ENCODE measurements around the gene DDX23. TPM values are rescaled to one million over a fixed set of nuclear protein-coding genes. Genes with fewer than 3 reads are reported as not detected.

The DDX23 gene
- total RNA-seq, 2 donors from 2014 or later = 98.5 to 108 TPM

GRCh38 chr12:48815126-48816110, 36.5 kb downstream of the DDX23 start:
- H3K4me3 Mint-ChIP-seq = peak overlapping the region; percentile 77
- Histone ChIP-seq H3K9ac (ENCODE audit: extremely low read depth, low read length, poor library complexity, severe bottlenecking) (peak overlapping the region; percentile 50), H3K4me1 (ENCODE audit: control insufficient read depth, insufficient read depth, low read length) (peaks cover 12% of the 10 kb centered on the region), H3K27me3 (ENCODE audit: control insufficient read depth, insufficient read depth, low read length, poor library complexity, severe bottlenecking) (no peaks in the 10 kb centered on the region), H3K4me3 (ENCODE audit: low read length) (peak overlapping the region; percentile 93), H3K27ac (ENCODE audit: low read depth, low read length) (peak overlapping the region; percentile 25), H3K9me3 (ENCODE audit: control insufficient read depth, low read length) (no peaks in the 10 kb centered on the region), H3K36me3 (ENCODE audit: control insufficient read depth, insufficient read depth, low read length) (no peaks in the 10 kb centered on the region)
- no peaks in the 10 kb centered on the region for H3K9me3 Mint-ChIP-seq
- H3K4me1 Mint-ChIP-seq = peaks cover 36% of the 10 kb centered on the region
- WGBS, 2 experiments (ENCODE audit: insufficient coverage in 1 of 2, insufficient read length in 1 of 2) = 1% methylated on average over 22 to 54 of the region's 54 CpGs
- H3K27me3 Mint-ChIP-seq (ENCODE audit: insufficient read depth) = peaks cover 76% of the 10 kb centered on the region
- peak overlapping the region; percentile 54 for H3K27ac Mint-ChIP-seq
- DNase-seq = peak; percentile 94
- H3K36me3 Mint-ChIP-seq (ENCODE audit: low read depth) = no peaks in the 10 kb centered on the region
- no peak for TF ChIP-seq CTCF (conservative IDR thresholded peaks at IDR 0.05)

GRCh38 chr12:48814262-48815125, 37.5 kb downstream of the DDX23 start:
- Mint-ChIP-seq H3K27me3 (ENCODE audit: insufficient read depth) (peaks cover 71% of the 10 kb centered on the region), H3K4me3 (peak overlapping the region; percentile 77), H3K27ac (peak overlapping the region; percentile 61), H3K36me3 (ENCODE audit: low read depth) (no peaks in the 10 kb centered on the region), H3K4me1 (peaks cover 35% of the 10 kb centered on the region), H3K9me3 (no peaks in the 10 kb centered on the region)
- peak; percentile 100 for TF ChIP-seq CTCF (conservative IDR thresholded peaks at IDR 0.05)
- Histone ChIP-seq H3K9me3 (ENCODE audit: control insufficient read depth, low read length) (no peaks in the 10 kb centered on the region), H3K9ac (ENCODE audit: extremely low read depth, low read length, poor library complexity, severe bottlenecking) (peak overlapping the region; percentile 50), H3K27ac (ENCODE audit: low read depth, low read length) (peak overlapping the region; percentile 35), H3K4me1 (ENCODE audit: control insufficient read depth, insufficient read depth, low read length) (peaks cover 12% of the 10 kb centered on the region), H3K4me3 (ENCODE audit: low read length) (peak overlapping the region; percentile 93), H3K27me3 (ENCODE audit: control insufficient read depth, insufficient read depth, low read length, poor library complexity, severe bottlenecking) (no peaks in the 10 kb centered on the region), H3K36me3 (ENCODE audit: control insufficient read depth, insufficient read depth, low read length) (no peaks in the 10 kb centered on the region)
- DNase-seq = peak; percentile 96
- WGBS, 2 experiments (ENCODE audit: insufficient coverage in 1 of 2, insufficient read length in 1 of 2) = 1 to 2% methylated on average over 13 to 70 of the region's 70 CpGs

DNA sequence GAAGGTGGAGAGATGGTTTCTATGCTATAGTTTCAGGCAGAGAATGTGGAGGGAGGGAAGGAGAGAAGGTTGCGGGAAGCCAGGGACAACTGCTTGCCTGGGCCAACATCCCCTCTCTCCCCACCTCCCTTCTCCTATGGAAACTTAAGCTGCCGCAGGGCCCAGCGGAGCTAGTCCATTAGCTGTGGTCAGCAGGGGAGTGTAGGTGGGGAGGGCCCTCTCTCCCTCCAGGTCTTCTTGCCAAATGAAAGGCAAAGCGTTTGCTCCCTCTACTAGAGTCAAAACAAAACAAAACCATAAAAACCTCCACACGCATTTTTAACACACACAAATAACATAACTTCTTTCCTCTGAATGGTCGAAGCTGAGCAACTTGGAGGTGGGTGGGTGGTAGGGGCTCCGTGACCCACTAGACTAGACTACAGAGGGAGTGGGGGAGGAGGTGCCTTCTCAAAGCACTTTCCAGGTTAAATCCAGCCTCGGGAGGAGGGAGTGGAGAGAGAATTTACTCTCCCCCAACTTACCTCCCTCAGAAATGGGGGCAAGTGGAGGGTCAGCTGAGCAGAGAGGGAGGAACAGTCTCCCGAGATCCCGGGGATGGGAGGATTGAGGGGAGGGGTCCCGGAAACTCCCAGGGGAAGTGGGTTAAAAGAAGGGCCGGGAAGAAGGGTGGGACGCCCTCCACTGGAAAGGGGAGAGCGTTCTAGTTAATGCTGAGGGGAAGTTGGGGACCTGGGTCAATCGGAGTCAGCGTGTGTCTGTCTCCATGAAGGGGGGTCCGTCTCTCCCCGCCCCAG, 38.3 kb downstream of the DDX23 start:
- Histone ChIP-seq H3K27me3 (ENCODE audit: control insufficient read depth, insufficient read depth, low read length, poor library complexity, severe bottlenecking) (no peaks in the 10 kb centered on the region), H3K9me3 (ENCODE audit: control insufficient read depth, low read length) (no peaks in the 10 kb centered on the region), H3K4me3 (ENCODE audit: low read length) (peak overlapping the region; percentile 93), H3K4me1 (ENCODE audit: control insufficient read depth, insufficient read depth, low read length) (peaks cover 12% of the 10 kb centered on the region), H3K9ac (ENCODE audit: extremely low read depth, low read length, poor library complexity, severe bottlenecking) (peak overlapping the region; percentile 42), H3K36me3 (ENCODE audit: control insufficient read depth, insufficient read depth, low read length) (no peaks in the 10 kb centered on the region), H3K27ac (ENCODE audit: low read depth, low read length) (no peak overlapping the region)
- 0 to 8% methylated on average over 3 to 16 of the region's 18 CpGs for WGBS, 2 experiments (ENCODE audit: insufficient coverage in 1 of 2, insufficient read length in 1 of 2)
- Mint-ChIP-seq H3K27ac (peak overlapping the region; percentile 61), H3K36me3 (ENCODE audit: low read depth) (no peaks in the 10 kb centered on the region), H3K27me3 (ENCODE audit: insufficient read depth) (peaks cover 63% of the 10 kb centered on the region), H3K4me3 (peak overlapping the region; percentile 77), H3K9me3 (no peaks in the 10 kb centered on the region), H3K4me1 (peaks cover 29% of the 10 kb centered on the region)
- DNase-seq = peak; percentile 88
- no peak for TF ChIP-seq CTCF (conservative IDR thresholded peaks at IDR 0.05)

All from endodermal cell (in vitro differentiated cells).